ENCODE data around the gene PPP1R12C.
"Not testable (repeated sequence)": the region's sequence is repeated elsewhere in the genome, so short reads cannot be mapped to it uniquely, and the experiment has no call there.

PPP1R12C gene

GRCh38 chr19:55076321-55076720, 41.1 kb downstream of the PPP1R12C start:
- DNase-seq (ENCODE audit: low read depth in 2 of 2): no peak

GRCh38 chr19:55075371-55075998, 42.0 kb downstream of the PPP1R12C start, which contains the start of gene EPS8L1:
Gene EPS8L1 (plus strand): TSS chr19:55075869. CDS start chr19:55076445, 576 bp downstream.
- DNase-seq (ENCODE audit: low read depth in 2 of 2): no peak

GRCh38 chr19:55071913-55072312, 45.5 kb downstream of the PPP1R12C start:
- no peak for DNase-seq (ENCODE audit: low read depth in 2 of 2)

- DNase-seq (ENCODE audit: low read depth in 2 of 2): no peak
Measured at GRCh38 chr19:55071129-55071502, 46.3 kb downstream of the PPP1R12C start.

- no peak for DNase-seq (ENCODE audit: low read depth in 2 of 2)
Measured at GRCh38 chr19:55070466-55071128, 46.8 kb downstream of the PPP1R12C start.

GRCh38 chr19:55069865-55070197, 47.6 kb downstream of the PPP1R12C start:
- no peak for DNase-seq (ENCODE audit: low read depth in 2 of 2)

GRCh38 chr19:55068950-55069864, 48.2 kb downstream of the PPP1R12C start:
- no peak for DNase-seq (ENCODE audit: low read depth in 2 of 2)

GRCh38 chr19:55067869-55068268, 49.6 kb downstream of the PPP1R12C start:
- DNase-seq (ENCODE audit: low read depth in 2 of 2): no peak

GRCh38 chr19:55066107-55066709, 51.2 kb downstream of the PPP1R12C start:
- no peak for DNase-seq (ENCODE audit: low read depth in 2 of 2)

- DNase-seq (ENCODE audit: low read depth in 2 of 2): not testable (repeated sequence)
Measured at GRCh38 chr19:55065516-55065915, 51.9 kb downstream of the PPP1R12C start.

GRCh38 chr19:55063492-55063843, 54.0 kb downstream of the PPP1R12C start:
- DNase-seq (ENCODE audit: low read depth in 2 of 2): no peak

- peak; percentile 99 for DNase-seq (ENCODE audit: low read depth in 2 of 2)
Measured at GRCh38 chr19:55062735-55063491, 54.5 kb downstream of the PPP1R12C start, which contains the start of gene RDH13. Gene RDH13 (minus strand): TSS chr19:55063148. CDS start chr19:55063032, 116 bp downstream.

GRCh38 chr19:55060287-55060686, 57.1 kb downstream of the PPP1R12C start:
- not testable (repeated sequence) for DNase-seq (ENCODE audit: low read depth in 2 of 2)

GRCh38 chr19:55058781-55059610, 58.4 kb downstream of the PPP1R12C start:
- no peak for DNase-seq (ENCODE audit: low read depth in 2 of 2)

GRCh38 chr19:55056827-55057226, 60.6 kb downstream of the PPP1R12C start:
- DNase-seq (ENCODE audit: low read depth in 2 of 2): no peak

GRCh38 chr19:55053735-55054134, 63.7 kb downstream of the PPP1R12C start:
- no peak for DNase-seq (ENCODE audit: low read depth in 2 of 2)

GRCh38 chr19:55050749-55051532, 66.5 kb downstream of the PPP1R12C start:
- no peak for DNase-seq (ENCODE audit: low read depth in 2 of 2)

- no peak for DNase-seq (ENCODE audit: low read depth in 2 of 2)
Measured at GRCh38 chr19:55048446-55048845, 69.0 kb downstream of the PPP1R12C start.

- DNase-seq (ENCODE audit: low read depth in 2 of 2): no peak
Measured at GRCh38 chr19:55047951-55048350, 69.5 kb downstream of the PPP1R12C start.

Measured in stimulated activated CD4-positive, alpha-beta T cell treated with anti-CD3 and anti-CD28 coated beads, Interleukin-15, amount 100 ng/mL, for 48 hours (primary cell).